ENCODE data around the gene CNRIP1.
A peak's percentile ranks its signal among the peaks of the same experiment; 100 is the strongest.
"Not testable (repeated sequence)": the region's sequence is repeated elsewhere in the genome, so short reads cannot be mapped to it uniquely, and the experiment has no call there.

The CNRIP1 gene

GRCh38 chr2:68340226-68341061 lies 20.7 kb upstream of the CNRIP1 start:
- no peak for DNase-seq

GRCh38 chr2:68336192-68336591 lies 16.4 kb upstream of the CNRIP1 start:
- DNase-seq: no peak

- no peak for DNase-seq
Measured at GRCh38 chr2:68333931-68334330, 14.2 kb upstream of the CNRIP1 start.

- DNase-seq: no peak
Measured at GRCh38 chr2:68333009-68333408, 13.3 kb upstream of the CNRIP1 start.

- DNase-seq: no peak
Measured at GRCh38 chr2:68330691-68331090, 10.9 kb upstream of the CNRIP1 start.

- DNase-seq: no peak
Measured at GRCh38 chr2:68328901-68329300, 9.2 kb upstream of the CNRIP1 start.

- no peak for DNase-seq
Measured at GRCh38 chr2:68325056-68325455, 5.3 kb upstream of the CNRIP1 start.

- DNase-seq: no peak
Measured at GRCh38 chr2:68320118-68320641, 431 bp upstream of the CNRIP1 start.

- DNase-seq: no peak
Measured at GRCh38 chr2:68318914-68319397, 793 bp downstream of the CNRIP1 start.

GRCh38 chr2:68317971-68318913 lies 1.5 kb downstream of the CNRIP1 start:
- DNase-seq: no peak

GRCh38 chr2:68316111-68316510 lies 3.6 kb downstream of the CNRIP1 start:
- DNase-seq: no peak

GRCh38 chr2:68311033-68311432 lies 8.7 kb downstream of the CNRIP1 start:
- no peak for DNase-seq

GRCh38 chr2:68309426-68309825 lies 10.3 kb downstream of the CNRIP1 start:
- no peak for DNase-seq

GRCh38 chr2:68303902-68304272 lies 15.9 kb downstream of the CNRIP1 start:
- DNase-seq: not testable (repeated sequence)

- DNase-seq: no peak
Measured at GRCh38 chr2:68303033-68303901, 16.5 kb downstream of the CNRIP1 start.

- no peak for DNase-seq
Measured at GRCh38 chr2:68302281-68302875, 17.4 kb downstream of the CNRIP1 start.

GRCh38 chr2:68295516-68295915 lies 24.2 kb downstream of the CNRIP1 start:
- no peak for DNase-seq

- no peak for DNase-seq
Measured at GRCh38 chr2:68294913-68295312, 24.8 kb downstream of the CNRIP1 start.

GRCh38 chr2:68294187-68294586 lies 25.6 kb downstream of the CNRIP1 start:
- no peak for DNase-seq

- DNase-seq: no peak
Measured at GRCh38 chr2:68293755-68294154, 26.0 kb downstream of the CNRIP1 start.

- DNase-seq: no peak
Measured at GRCh38 chr2:68293024-68293423, 26.7 kb downstream of the CNRIP1 start.

GRCh38 chr2:68292108-68292710 lies 27.5 kb downstream of the CNRIP1 start:
- DNase-seq: peak; percentile 6

All from stimulated activated CD4-positive, alpha-beta T cell treated with anti-CD3 and anti-CD28 coated beads, Interleukin-4, amount 100 ng/mL, for 24 hours (primary cell).